Sigmoid colon (tissue), 4 donors: ENCODE results near the gene SIDT1.

ENCODE experiments used
- CTCF ChIP-seq, 4 experiments: fragments of 450-650 bp in 3 of 4; fragments of 200-600 bp in 1 of 4; IDR thresholded peaks; one replicate each; pipeline ENCODE4 v1.5.1; 2016 to 2019; ENCODE audit warnings: antibody characterized with exemption in 4 of 4, mild to moderate bottlenecking in 3 of 4, moderate library complexity in 2 of 4
- POLR2A ChIP-seq, 2 donors: fragments of 450-650 bp; IDR thresholded peaks; one replicate each; pipeline ENCODE4 v1.6.1; 2016; ENCODE audit warnings: antibody characterized with exemption in 2 of 2, mild to moderate bottlenecking in 2 of 2, moderate library complexity in 2 of 2
- POLR2AphosphoS5 ChIP-seq, 4 donors: sonication (generic); formaldehyde crosslinking; IDR thresholded peaks; one replicate each; pipeline ENCODE4 v1.6.1; 2017; ENCODE audit warnings: antibody characterized with exemption in 4 of 4

- TF ChIP-seq CTCF (IDR thresholded peaks at IDR 0.05), result no peak
- no peak for TF ChIP-seq POLR2AphosphoS5 (IDR thresholded peaks at IDR 0.05)
- no peak for TF ChIP-seq POLR2A (IDR thresholded peaks at IDR 0.05)
Observed at GRCh38 chr3:113594066-113594465, 61.7 kb downstream of the SIDT1 start.
